ENCODE measurements around the gene OCA2.
"Not testable (repeated sequence)": the region's sequence is repeated elsewhere in the genome, so short reads cannot be mapped to it uniquely, and the experiment has no call there.

The OCA2 gene

GRCh38 chr15:27731776-27732175, 367.3 kb downstream of the OCA2 start:
- no peak overlapping the region for H3K27ac ChIP-seq
- TF ChIP-seq CTCF (conservative IDR thresholded peaks at IDR 0.05): no peak

- TF ChIP-seq CTCF (conservative IDR thresholded peaks at IDR 0.05): no peak
- no peak overlapping the region for H3K27ac ChIP-seq
Measured at GRCh38 chr15:27730868-27731267, 368.2 kb downstream of the OCA2 start.

- H3K27ac ChIP-seq: no peak overlapping the region
- no peak for TF ChIP-seq CTCF (conservative IDR thresholded peaks at IDR 0.05)
Measured at GRCh38 chr15:27725731-27726130, 373.4 kb downstream of the OCA2 start.

GRCh38 chr15:27723821-27724220, 375.3 kb downstream of the OCA2 start:
- no peak overlapping the region for H3K27ac ChIP-seq
- no peak for TF ChIP-seq CTCF (conservative IDR thresholded peaks at IDR 0.05)

- TF ChIP-seq CTCF (conservative IDR thresholded peaks at IDR 0.05): no peak
Measured at GRCh38 chr15:27722102-27722501, 377.0 kb downstream of the OCA2 start.

GRCh38 chr15:27714675-27715074, 384.4 kb downstream of the OCA2 start:
- no peak for TF ChIP-seq CTCF (conservative IDR thresholded peaks at IDR 0.05)

More at GRCh38 chr15:27722102-27722501, 377.0 kb downstream of the OCA2 start:
- H3K27ac ChIP-seq: no peak overlapping the region

GRCh38 chr15:27713850-27714249, 385.3 kb downstream of the OCA2 start:
- H3K27ac ChIP-seq: not testable (repeated sequence)

More at GRCh38 chr15:27714675-27715074, 384.4 kb downstream of the OCA2 start:
- no peak overlapping the region for H3K27ac ChIP-seq

GRCh38 chr15:27707257-27707656, 391.9 kb downstream of the OCA2 start:
- no peak overlapping the region for H3K27ac ChIP-seq
- TF ChIP-seq CTCF (conservative IDR thresholded peaks at IDR 0.05): no peak

All from VCaP (cell line).